ENCODE results near the gene DOCK8.

DOCK8 gene

DNA sequence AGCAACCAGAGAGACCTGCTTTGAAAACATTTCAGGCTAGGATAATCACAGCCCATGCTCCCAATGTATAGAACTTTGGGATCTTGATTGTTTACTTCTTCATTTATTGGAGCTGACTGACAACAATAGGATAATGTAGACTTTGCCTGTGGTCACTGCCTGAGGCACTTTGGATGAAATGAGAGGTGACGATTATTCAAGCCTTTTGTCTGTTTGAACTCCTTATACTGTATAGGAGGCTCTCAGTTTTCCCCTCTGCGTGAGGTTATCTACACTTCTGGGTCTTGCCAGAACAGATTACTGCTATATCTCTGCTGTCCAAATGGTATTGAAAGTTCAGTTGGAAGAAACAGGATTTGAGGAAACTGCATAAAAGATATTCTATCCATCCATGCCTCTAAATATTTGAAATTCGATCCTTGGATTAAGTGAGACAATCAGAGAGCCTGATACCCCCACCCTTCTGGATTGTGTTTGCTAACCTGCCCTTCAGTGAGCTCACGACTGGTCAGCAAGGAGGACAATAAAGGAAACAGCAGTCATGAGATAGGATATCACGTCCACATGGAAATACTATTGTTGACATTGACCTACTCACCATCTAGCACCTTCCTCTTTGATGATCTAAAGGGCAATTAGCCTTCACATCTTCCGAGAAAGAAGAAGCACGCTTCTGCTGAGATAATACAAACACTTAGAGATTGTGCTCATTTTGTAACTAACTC lies 98.1 kb downstream of the DOCK8 start:
- Histone ChIP-seq H3K9ac (ENCODE audit: low read length in 2 of 2) (no peak overlapping the region), H3K4me3 (ENCODE audit: low read length in 2 of 2) (no peak overlapping the region), H3K4me1 (ENCODE audit: control insufficient read depth, insufficient read depth, low read length) (no peaks in the 10 kb centered on the region), H3K36me3 (ENCODE audit: control insufficient read depth in 2 of 2, insufficient read depth in 2 of 2, low read length in 2 of 2) (no peaks in the 10 kb centered on the region), H3K27me3 (ENCODE audit: control insufficient read depth in 1 of 2, insufficient read depth in 2 of 2, low read length in 2 of 2) (no peaks in the 10 kb centered on the region), H3K9me3 (ENCODE audit: control insufficient read depth in 2 of 2, low read length in 2 of 2) (no peaks in the 10 kb centered on the region), H3K27ac (ENCODE audit: low read length) (no peak overlapping the region)

GRCh38 chr9:316382-316965 lies 101.8 kb downstream of the DOCK8 start:
- Histone ChIP-seq H3K9ac (ENCODE audit: low read length in 2 of 2) (no peak overlapping the region), H3K4me3 (ENCODE audit: low read length in 2 of 2) (no peak overlapping the region), H3K4me1 (ENCODE audit: control insufficient read depth, insufficient read depth, low read length) (no peaks in the 10 kb centered on the region), H3K36me3 (ENCODE audit: control insufficient read depth in 2 of 2, insufficient read depth in 2 of 2, low read length in 2 of 2) (no peaks in the 10 kb centered on the region), H3K27me3 (ENCODE audit: control insufficient read depth in 1 of 2, insufficient read depth in 2 of 2, low read length in 2 of 2) (no peaks in the 10 kb centered on the region), H3K9me3 (ENCODE audit: control insufficient read depth in 2 of 2, low read length in 2 of 2) (no peaks in the 10 kb centered on the region), H3K27ac (ENCODE audit: low read length) (no peak overlapping the region)

- H3K9me3 ChIP-seq (ENCODE audit: control insufficient read depth in 2 of 2, low read length in 2 of 2): no peaks in the 10 kb centered on the region
- H3K4me1 ChIP-seq (ENCODE audit: control insufficient read depth, insufficient read depth, low read length): no peaks in the 10 kb centered on the region
- no peak overlapping the region for H3K4me3 ChIP-seq (ENCODE audit: low read length in 2 of 2)
- no peaks in the 10 kb centered on the region for H3K27me3 ChIP-seq (ENCODE audit: control insufficient read depth in 1 of 2, insufficient read depth in 2 of 2, low read length in 2 of 2)
- H3K9ac ChIP-seq (ENCODE audit: low read length in 2 of 2): no peak overlapping the region
- H3K36me3 ChIP-seq (ENCODE audit: control insufficient read depth in 2 of 2, insufficient read depth in 2 of 2, low read length in 2 of 2): no peaks in the 10 kb centered on the region
- no peak overlapping the region for H3K27ac ChIP-seq (ENCODE audit: low read length)
These were observed 104.0 kb downstream of the DOCK8 start for GRCh38 chr9:318646-319045.

DNA sequence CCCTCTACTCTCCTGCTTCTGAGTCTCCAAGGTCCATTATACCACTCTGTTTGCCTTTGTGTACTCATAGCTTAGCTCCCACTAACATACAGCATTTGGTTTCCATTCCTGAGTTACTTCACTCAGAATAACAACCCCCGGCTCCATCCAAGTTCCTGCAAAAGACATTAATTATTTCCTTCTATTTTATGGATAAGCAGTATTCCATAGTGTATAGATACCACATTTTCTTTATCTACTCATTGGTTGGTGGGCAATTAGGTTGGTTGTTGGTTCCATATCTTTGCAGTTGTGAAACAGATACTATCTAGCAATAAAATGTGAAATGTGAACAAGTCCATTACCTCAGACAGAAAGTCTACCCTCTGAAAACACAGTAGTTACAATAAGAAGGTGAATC lies 110.3 kb downstream of the DOCK8 start:
- Histone ChIP-seq H3K4me3 (ENCODE audit: low read length in 2 of 2) (no peak overlapping the region), H3K27me3 (ENCODE audit: control insufficient read depth in 1 of 2, insufficient read depth in 2 of 2, low read length in 2 of 2) (no peaks in the 10 kb centered on the region), H3K27ac (ENCODE audit: low read length) (no peak overlapping the region), H3K36me3 (ENCODE audit: control insufficient read depth in 2 of 2, insufficient read depth in 2 of 2, low read length in 2 of 2) (no peaks in the 10 kb centered on the region), H3K9ac (ENCODE audit: low read length in 2 of 2) (no peak overlapping the region), H3K9me3 (ENCODE audit: control insufficient read depth in 2 of 2, low read length in 2 of 2) (no peaks in the 10 kb centered on the region), H3K4me1 (ENCODE audit: control insufficient read depth, insufficient read depth, low read length) (no peaks in the 10 kb centered on the region)

- Histone ChIP-seq H3K9me3 (ENCODE audit: control insufficient read depth in 2 of 2, low read length in 2 of 2) (no peaks in the 10 kb centered on the region), H3K9ac (ENCODE audit: low read length in 2 of 2) (no peak overlapping the region), H3K4me1 (ENCODE audit: control insufficient read depth, insufficient read depth, low read length) (no peaks in the 10 kb centered on the region), H3K4me3 (ENCODE audit: low read length in 2 of 2) (no peak overlapping the region), H3K36me3 (ENCODE audit: control insufficient read depth in 2 of 2, insufficient read depth in 2 of 2, low read length in 2 of 2) (no peaks in the 10 kb centered on the region), H3K27me3 (ENCODE audit: control insufficient read depth in 1 of 2, insufficient read depth in 2 of 2, low read length in 2 of 2) (no peaks in the 10 kb centered on the region), H3K27ac (ENCODE audit: low read length) (no peak overlapping the region)
These were observed 112.0 kb downstream of the DOCK8 start for GRCh38 chr9:326667-327066.

DNA sequence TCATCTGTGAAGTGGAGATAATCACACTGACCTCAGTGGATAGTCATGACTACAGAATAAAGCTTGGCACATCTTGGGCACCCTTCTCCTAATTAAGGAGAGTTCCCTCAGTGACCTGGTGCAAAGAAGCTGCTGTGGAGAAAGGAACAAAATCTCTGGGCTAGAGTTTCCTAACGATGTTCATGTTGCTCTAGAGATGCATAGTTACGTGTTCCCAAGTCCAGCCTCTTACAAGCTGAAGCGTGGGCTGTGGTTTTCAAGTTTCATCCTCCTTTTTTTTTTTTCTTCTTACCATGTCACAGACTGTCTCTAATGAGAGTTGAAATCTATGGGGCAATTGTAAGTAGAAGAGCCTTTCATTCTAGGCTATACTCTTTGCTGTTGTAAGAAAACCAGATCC lies 113.8 kb downstream of the DOCK8 start:
- Histone ChIP-seq H3K9ac (ENCODE audit: low read length in 2 of 2) (no peak overlapping the region), H3K36me3 (ENCODE audit: control insufficient read depth in 2 of 2, insufficient read depth in 2 of 2, low read length in 2 of 2) (no peaks in the 10 kb centered on the region), H3K4me3 (ENCODE audit: low read length in 2 of 2) (no peak overlapping the region), H3K27ac (ENCODE audit: low read length) (no peak overlapping the region), H3K4me1 (ENCODE audit: control insufficient read depth, insufficient read depth, low read length) (no peaks in the 10 kb centered on the region), H3K9me3 (ENCODE audit: control insufficient read depth in 2 of 2, low read length in 2 of 2) (no peaks in the 10 kb centered on the region), H3K27me3 (ENCODE audit: control insufficient read depth in 1 of 2, insufficient read depth in 2 of 2, low read length in 2 of 2) (no peaks in the 10 kb centered on the region)

GRCh38 chr9:331197-331596 lies 116.5 kb downstream of the DOCK8 start:
- no peak overlapping the region for H3K27ac ChIP-seq (ENCODE audit: low read length)
- no peak overlapping the region for H3K4me3 ChIP-seq (ENCODE audit: low read length in 2 of 2)
- no peaks in the 10 kb centered on the region for H3K27me3 ChIP-seq (ENCODE audit: control insufficient read depth in 1 of 2, insufficient read depth in 2 of 2, low read length in 2 of 2)
- H3K9me3 ChIP-seq (ENCODE audit: control insufficient read depth in 2 of 2, low read length in 2 of 2): no peaks in the 10 kb centered on the region
- no peaks in the 10 kb centered on the region for H3K36me3 ChIP-seq (ENCODE audit: control insufficient read depth in 2 of 2, insufficient read depth in 2 of 2, low read length in 2 of 2)
- no peaks in the 10 kb centered on the region for H3K4me1 ChIP-seq (ENCODE audit: control insufficient read depth, insufficient read depth, low read length)
- H3K9ac ChIP-seq (ENCODE audit: low read length in 2 of 2): no peak overlapping the region

DNA sequence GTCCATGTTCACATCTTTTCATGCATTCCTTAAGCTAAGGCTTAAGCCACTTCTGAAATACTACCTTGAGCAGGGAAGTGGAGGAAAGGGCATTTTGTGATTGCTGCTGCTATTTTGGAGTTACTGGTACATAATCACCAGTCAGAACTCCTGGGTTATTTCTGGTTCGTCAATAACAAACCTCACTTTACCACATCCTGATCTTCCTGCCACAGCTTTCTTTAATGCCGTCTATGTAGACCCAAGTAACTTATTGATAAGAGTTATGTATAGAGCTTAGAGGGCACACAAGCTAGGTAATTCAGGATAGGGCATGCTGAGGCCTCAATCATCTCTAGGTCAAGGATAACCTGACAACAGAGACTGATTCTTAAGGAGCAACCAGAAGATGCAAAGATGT lies 120.7 kb downstream of the DOCK8 start:
- no peaks in the 10 kb centered on the region for H3K4me1 ChIP-seq (ENCODE audit: control insufficient read depth, insufficient read depth, low read length)
- no peaks in the 10 kb centered on the region for H3K36me3 ChIP-seq (ENCODE audit: control insufficient read depth in 2 of 2, insufficient read depth in 2 of 2, low read length in 2 of 2)
- no peak overlapping the region for H3K27ac ChIP-seq (ENCODE audit: low read length)
- H3K27me3 ChIP-seq (ENCODE audit: control insufficient read depth in 1 of 2, insufficient read depth in 2 of 2, low read length in 2 of 2): no peaks in the 10 kb centered on the region
- H3K4me3 ChIP-seq (ENCODE audit: low read length in 2 of 2): no peak overlapping the region
- no peaks in the 10 kb centered on the region for H3K9me3 ChIP-seq (ENCODE audit: control insufficient read depth in 2 of 2, low read length in 2 of 2)
- H3K9ac ChIP-seq (ENCODE audit: low read length in 2 of 2): no peak overlapping the region

GRCh38 chr9:336039-336438 lies 121.4 kb downstream of the DOCK8 start:
- Histone ChIP-seq H3K4me3 (ENCODE audit: low read length in 2 of 2) (no peak overlapping the region), H3K27me3 (ENCODE audit: control insufficient read depth in 1 of 2, insufficient read depth in 2 of 2, low read length in 2 of 2) (no peaks in the 10 kb centered on the region), H3K9me3 (ENCODE audit: control insufficient read depth in 2 of 2, low read length in 2 of 2) (no peaks in the 10 kb centered on the region), H3K27ac (ENCODE audit: low read length) (no peak overlapping the region), H3K36me3 (ENCODE audit: control insufficient read depth in 2 of 2, insufficient read depth in 2 of 2, low read length in 2 of 2) (no peaks in the 10 kb centered on the region), H3K4me1 (ENCODE audit: control insufficient read depth, insufficient read depth, low read length) (no peaks in the 10 kb centered on the region), H3K9ac (ENCODE audit: low read length in 2 of 2) (no peak overlapping the region)

DNA sequence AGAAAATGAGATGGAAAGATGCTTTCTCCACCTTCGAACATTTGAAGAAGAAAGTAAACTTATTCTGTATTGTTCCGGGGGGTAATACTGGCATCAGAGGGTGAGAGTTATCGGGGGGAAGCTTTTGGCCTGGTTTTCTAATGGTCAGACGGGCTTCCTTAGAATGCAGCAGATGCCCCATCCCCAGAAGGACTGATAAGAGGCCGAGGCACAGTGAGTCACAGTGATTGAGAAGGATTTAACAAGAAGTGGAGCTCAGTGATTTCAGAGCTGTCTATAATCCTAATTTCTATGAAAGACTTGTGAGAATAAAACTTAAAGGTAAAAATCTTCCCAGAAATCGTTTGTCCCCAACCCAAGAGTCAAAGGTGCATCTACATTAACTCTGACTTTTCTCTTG lies 123.9 kb downstream of the DOCK8 start:
- H3K27ac ChIP-seq (ENCODE audit: low read length): no peak overlapping the region
- no peaks in the 10 kb centered on the region for H3K36me3 ChIP-seq (ENCODE audit: control insufficient read depth in 2 of 2, insufficient read depth in 2 of 2, low read length in 2 of 2)
- H3K9me3 ChIP-seq (ENCODE audit: control insufficient read depth in 2 of 2, low read length in 2 of 2): no peaks in the 10 kb centered on the region
- no peak overlapping the region for H3K4me3 ChIP-seq (ENCODE audit: low read length in 2 of 2)
- H3K9ac ChIP-seq (ENCODE audit: low read length in 2 of 2): no peak overlapping the region
- no peaks in the 10 kb centered on the region for H3K4me1 ChIP-seq (ENCODE audit: control insufficient read depth, insufficient read depth, low read length)
- no peaks in the 10 kb centered on the region for H3K27me3 ChIP-seq (ENCODE audit: control insufficient read depth in 1 of 2, insufficient read depth in 2 of 2, low read length in 2 of 2)

DNA sequence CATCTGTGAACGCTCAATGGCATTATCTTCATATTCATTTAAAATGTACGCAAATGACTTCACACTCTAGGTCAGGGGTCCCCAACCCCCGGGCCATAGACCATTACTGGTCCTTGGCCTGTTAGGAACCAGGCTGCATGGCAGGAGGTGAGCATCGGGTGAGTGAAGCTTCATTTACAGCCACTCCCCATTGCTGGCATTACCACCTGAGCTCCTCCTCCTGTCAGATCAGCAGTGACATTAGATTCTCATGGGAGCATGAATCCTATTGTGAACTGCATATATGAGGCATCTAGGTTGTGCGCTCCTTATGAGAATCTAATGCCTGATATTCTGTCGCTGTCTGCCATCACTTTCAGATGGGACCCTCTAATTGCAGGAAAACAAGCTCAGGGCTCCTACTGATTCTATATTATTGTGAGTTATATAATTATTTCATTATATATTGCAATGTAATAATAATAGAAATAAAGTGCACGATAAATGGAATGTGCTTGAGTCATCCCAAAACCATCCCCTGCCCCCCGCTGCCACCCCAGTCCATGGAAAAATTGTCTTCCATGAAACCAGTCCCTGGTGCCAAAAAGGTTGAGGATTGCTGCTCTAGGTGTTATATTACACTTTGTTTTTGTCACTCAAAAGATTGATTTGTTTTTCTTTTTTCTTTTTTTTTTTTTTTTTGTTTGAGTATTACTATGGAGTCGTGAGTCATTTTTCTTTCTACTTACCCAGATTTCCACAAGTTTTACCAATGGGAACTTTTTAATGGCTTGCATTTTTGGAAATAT lies 127.2 kb downstream of the DOCK8 start:
- Histone ChIP-seq H3K27me3 (ENCODE audit: control insufficient read depth in 1 of 2, insufficient read depth in 2 of 2, low read length in 2 of 2) (peaks cover under 1 to 4% of the 10 kb centered on the region in 2 donors), H3K36me3 (ENCODE audit: control insufficient read depth in 2 of 2, insufficient read depth in 2 of 2, low read length in 2 of 2) (no peaks in the 10 kb centered on the region), H3K4me1 (ENCODE audit: control insufficient read depth, insufficient read depth, low read length) (no peaks in the 10 kb centered on the region), H3K27ac (ENCODE audit: low read length) (no peak overlapping the region), H3K9ac (ENCODE audit: low read length in 2 of 2) (no peak overlapping the region), H3K9me3 (ENCODE audit: control insufficient read depth in 2 of 2, low read length in 2 of 2) (no peaks in the 10 kb centered on the region), H3K4me3 (ENCODE audit: low read length in 2 of 2) (no peak overlapping the region)
